Measurements from ENCODE around the gene NAPSA. TPM values are rescaled to one million over a fixed set of nuclear protein-coding genes. Genes with fewer than 3 reads are reported as not detected.
A peak's percentile ranks its signal among the peaks of the same experiment; 100 is the strongest.
"Not testable (repeated sequence)": the region's sequence is repeated elsewhere in the genome, so short reads cannot be mapped to it uniquely, and the experiment has no call there.

The NAPSA gene
- total and polyA plus RNA-seq, 7 experiments from 2014 or later: 0.72 to 8.2 (median 3.6) TPM

DNA sequence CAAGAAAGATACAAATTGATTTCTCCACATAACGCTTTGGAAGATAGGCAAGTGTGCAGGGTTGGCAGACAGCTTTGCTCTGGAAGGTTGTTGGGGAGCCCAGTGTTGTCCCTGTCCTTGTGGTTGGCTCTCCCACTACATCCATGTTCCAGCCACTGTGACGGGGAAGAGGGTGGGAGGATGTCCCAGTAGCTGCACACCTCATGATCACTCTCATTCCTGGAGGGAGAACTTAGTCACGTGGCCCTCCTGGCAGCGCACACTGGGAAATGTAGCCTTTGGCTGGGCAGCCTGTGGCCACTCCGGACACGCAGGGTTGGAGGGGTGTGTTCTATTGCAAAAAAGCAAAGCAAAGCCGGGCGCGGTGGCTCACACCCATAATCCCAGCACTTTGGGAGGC is 28.6 kb upstream of the NAPSA start:
- ATAC-seq: no peak
- H3K27me3 Mint-ChIP-seq: no peaks in the 10 kb centered on the region
- POLR2A ChIA-PET: no interaction called here

DNA sequence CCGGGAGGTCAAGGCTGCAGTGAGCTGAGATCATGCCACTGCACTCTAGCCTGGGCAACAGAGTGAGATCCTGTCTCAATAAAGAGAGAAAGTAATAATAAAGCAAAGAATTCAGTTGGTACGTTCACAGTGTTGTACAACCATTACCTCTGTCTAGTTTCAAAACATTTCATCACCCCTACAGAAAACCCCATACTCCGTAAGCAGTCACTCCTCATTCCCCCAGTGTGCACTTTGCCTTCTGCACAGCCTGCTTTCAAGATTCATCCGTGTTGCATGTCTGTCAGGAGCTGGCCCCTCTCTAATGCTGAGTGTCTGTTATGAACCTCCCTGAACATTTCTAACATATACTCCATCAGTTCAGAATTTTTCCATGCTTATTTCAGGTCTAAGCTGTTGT is 28.1 kb upstream of the NAPSA start:
- no peaks in the 10 kb centered on the region for H3K9me3 ChIP-seq (ENCODE audit: control insufficient read depth in 2 of 3, low read length in 3 of 3)
- peaks cover 0 to 7% (median 4%) of the 10 kb centered on the region in 7 donors for H3K4me1 Mint-ChIP-seq
- H3K36me3 Mint-ChIP-seq: peaks cover 3 to 30% (median 11%) of the 10 kb centered on the region in 5 donors
- no peaks in the 10 kb centered on the region for H3K36me3 ChIP-seq (ENCODE audit: control insufficient read depth in 2 of 3, insufficient read depth in 3 of 3, low read length in 3 of 3)
- DNase-seq (no peak), ATAC-seq (no peak)
- no peaks in the 10 kb centered on the region for H3K27me3 ChIP-seq (ENCODE audit: control insufficient read depth in 2 of 2, insufficient read depth in 2 of 2, low read length in 2 of 2)
- CTCF ChIA-PET: no interaction called here
- no peak overlapping the region for H3K4me3 ChIP-seq (ENCODE audit: low read length)
- H3K4me3 Mint-ChIP-seq: no peak overlapping the region
- POLR2A ChIA-PET: no interaction called here
- H3K9me3 Mint-ChIP-seq: no peaks in the 10 kb centered on the region
- intact Hi-C loops (cut with micrococcal nuclease): no loop called here
- H3K27me3 Mint-ChIP-seq: no peaks in the 10 kb centered on the region
- no peaks in the 10 kb centered on the region for H3K4me1 ChIP-seq (ENCODE audit: control insufficient read depth in 2 of 2, insufficient read depth in 2 of 2, low read length in 2 of 2)
- H3K27ac Mint-ChIP-seq: no peak overlapping the region
- H3K27ac ChIP-seq (ENCODE audit: low read depth, low read length): no peak overlapping the region

More for the DNA sequence above, 28.6 kb upstream of the NAPSA start:
- Mint-ChIP-seq H3K9me3 (no peaks in the 10 kb centered on the region), H3K4me1 (peaks cover 0 to 7% (median 4%) of the 10 kb centered on the region in 7 donors), H3K36me3 (peaks cover 4 to 30% (median 11%) of the 10 kb centered on the region in 5 donors), H3K27ac (no peak overlapping the region), H3K4me3 (no peak overlapping the region)
- Histone ChIP-seq H3K4me3 (ENCODE audit: low read length) (no peak overlapping the region), H3K9me3 (ENCODE audit: control insufficient read depth in 2 of 3, low read length in 3 of 3) (no peaks in the 10 kb centered on the region), H3K4me1 (ENCODE audit: control insufficient read depth in 2 of 2, insufficient read depth in 2 of 2, low read length in 2 of 2) (no peaks in the 10 kb centered on the region), H3K27me3 (ENCODE audit: control insufficient read depth in 2 of 2, insufficient read depth in 2 of 2, low read length in 2 of 2) (no peaks in the 10 kb centered on the region), H3K36me3 (ENCODE audit: control insufficient read depth in 2 of 3, insufficient read depth in 3 of 3, low read length in 3 of 3) (peaks cover 0 to 3% (median 0%) of the 10 kb centered on the region in 3 experiments), H3K27ac (ENCODE audit: low read depth, low read length) (no peak overlapping the region)
- CTCF ChIA-PET: no interaction called here
- DNase-seq: no peak
- intact Hi-C loops (cut with micrococcal nuclease): no loop called here

DNA sequence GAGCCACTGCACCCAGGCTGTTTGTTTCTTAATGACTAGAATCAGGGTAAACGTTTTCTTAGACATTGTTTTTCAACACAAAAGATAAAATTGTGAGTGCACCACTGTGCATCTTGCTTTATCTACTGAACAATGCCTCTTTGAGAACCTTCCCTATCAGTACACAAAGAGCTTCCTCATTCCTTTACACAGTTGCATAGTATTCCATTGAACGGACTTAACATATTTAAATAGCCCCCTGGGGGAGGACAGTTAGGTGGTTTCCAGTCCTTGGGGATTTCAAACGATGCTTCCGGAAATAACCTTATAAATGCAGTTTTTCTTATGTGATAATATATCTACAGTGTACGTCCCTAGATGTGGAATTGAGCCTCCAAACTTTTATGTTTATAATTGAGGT is 27.3 kb upstream of the NAPSA start:
- H3K4me1 ChIP-seq (ENCODE audit: control insufficient read depth in 2 of 2, insufficient read depth in 2 of 2, low read length in 2 of 2): no peaks in the 10 kb centered on the region
- Mint-ChIP-seq H3K4me1 (peaks cover 0 to 12% (median 5%) of the 10 kb centered on the region in 7 donors), H3K4me3 (no peak overlapping the region), H3K9me3 (no peaks in the 10 kb centered on the region), H3K27me3 (no peaks in the 10 kb centered on the region), H3K27ac (no peak overlapping the region), H3K36me3 (peaks cover 5 to 28% (median 14%) of the 10 kb centered on the region in 5 donors)
- CTCF ChIA-PET: no interaction called here
- intact Hi-C loops (cut with micrococcal nuclease): no loop called here
- peaks cover 0 to under 1% (median 0%) of the 10 kb centered on the region in 3 experiments for H3K36me3 ChIP-seq (ENCODE audit: control insufficient read depth in 2 of 3, insufficient read depth in 3 of 3, low read length in 3 of 3)
- H3K27ac ChIP-seq (ENCODE audit: low read depth, low read length): no peak overlapping the region
- no peaks in the 10 kb centered on the region for H3K9me3 ChIP-seq (ENCODE audit: control insufficient read depth in 2 of 3, low read length in 3 of 3)
- DNase-seq (no peak), ATAC-seq (no peak)
- POLR2A ChIA-PET: no interaction called here
- no peaks in the 10 kb centered on the region for H3K27me3 ChIP-seq (ENCODE audit: control insufficient read depth in 2 of 2, insufficient read depth in 2 of 2, low read length in 2 of 2)
- H3K4me3 ChIP-seq (ENCODE audit: low read length): no peak overlapping the region

DNA sequence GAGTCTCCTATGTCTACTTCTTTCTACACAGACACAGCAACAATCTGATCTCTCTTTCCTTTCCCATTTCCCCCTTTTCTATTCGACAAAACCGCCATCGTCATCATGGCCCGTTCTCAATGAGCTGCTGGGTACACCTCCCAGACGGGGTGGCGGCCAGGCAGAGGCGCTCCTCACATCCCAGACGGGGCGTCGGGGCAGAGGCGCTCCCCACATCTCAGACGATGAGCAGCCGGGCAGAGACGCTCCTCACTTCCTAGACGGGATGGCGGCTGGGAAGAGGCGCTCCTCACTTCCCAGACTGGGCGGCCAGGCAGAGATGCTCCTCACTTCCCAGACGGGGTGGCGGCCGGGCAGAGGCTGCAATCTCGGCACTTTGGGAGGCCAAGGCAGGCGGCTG is 25.5 kb upstream of the NAPSA start:
- H3K4me3 Mint-ChIP-seq; H3K36me3 ChIP-seq (ENCODE audit: control insufficient read depth in 2 of 3, insufficient read depth in 3 of 3, low read length in 3 of 3); H3K27me3 ChIP-seq (ENCODE audit: control insufficient read depth in 2 of 2, insufficient read depth in 2 of 2, low read length in 2 of 2); DNase-seq; H3K9me3 ChIP-seq (ENCODE audit: control insufficient read depth in 2 of 3, low read length in 3 of 3); H3K27ac ChIP-seq (ENCODE audit: low read depth, low read length); H3K9me3 Mint-ChIP-seq; H3K4me3 ChIP-seq (ENCODE audit: low read length); CTCF ChIA-PET; H3K4me1 ChIP-seq (ENCODE audit: control insufficient read depth in 2 of 2, insufficient read depth in 2 of 2, low read length in 2 of 2); ATAC-seq; H3K27ac Mint-ChIP-seq; H3K27me3 Mint-ChIP-seq; POLR2A ChIA-PET; intact Hi-C loops (cut with micrococcal nuclease): not testable (repeated sequence)
- Mint-ChIP-seq H3K4me1 (peaks cover under 1 to 15% (median 8%) of the 10 kb centered on the region in 7 donors), H3K36me3 (peaks cover 8 to 30% (median 14%) of the 10 kb centered on the region in 5 donors)

DNA sequence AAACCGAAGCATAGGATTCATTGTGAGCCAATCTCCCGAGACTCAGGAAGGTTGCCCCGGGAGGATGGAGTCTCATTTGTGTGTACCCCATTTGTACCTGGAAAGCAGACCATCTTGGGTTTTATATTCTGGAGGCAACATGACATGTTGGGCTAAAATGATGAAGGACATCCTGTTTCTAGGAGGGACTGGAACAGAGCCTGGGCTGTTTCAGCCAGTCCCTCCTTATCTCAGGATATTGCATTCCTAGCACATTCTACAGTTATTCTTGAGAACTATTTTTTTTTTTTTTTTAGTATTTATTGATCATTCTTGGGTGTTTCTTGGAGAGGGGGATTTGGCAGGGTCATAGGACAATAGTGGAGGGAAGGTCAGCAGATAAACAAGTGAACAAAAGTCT is 24.9 kb upstream of the NAPSA start:
- CTCF ChIA-PET; H3K27ac Mint-ChIP-seq; H3K4me3 Mint-ChIP-seq; ATAC-seq; H3K4me1 ChIP-seq (ENCODE audit: control insufficient read depth in 2 of 2, insufficient read depth in 2 of 2, low read length in 2 of 2); H3K4me3 ChIP-seq (ENCODE audit: low read length); H3K9me3 ChIP-seq (ENCODE audit: control insufficient read depth in 2 of 3, low read length in 3 of 3); H3K9me3 Mint-ChIP-seq; POLR2A ChIA-PET; H3K27ac ChIP-seq (ENCODE audit: low read depth, low read length); DNase-seq; H3K36me3 ChIP-seq (ENCODE audit: control insufficient read depth in 2 of 3, insufficient read depth in 3 of 3, low read length in 3 of 3); intact Hi-C loops (cut with micrococcal nuclease); H3K27me3 Mint-ChIP-seq; H3K27me3 ChIP-seq (ENCODE audit: control insufficient read depth in 2 of 2, insufficient read depth in 2 of 2, low read length in 2 of 2): not testable (repeated sequence)
- H3K4me1 Mint-ChIP-seq: peaks cover under 1 to 18% (median 9%) of the 10 kb centered on the region in 7 donors
- H3K36me3 Mint-ChIP-seq: peaks cover 5 to 30% (median 10%) of the 10 kb centered on the region in 5 donors

DNA sequence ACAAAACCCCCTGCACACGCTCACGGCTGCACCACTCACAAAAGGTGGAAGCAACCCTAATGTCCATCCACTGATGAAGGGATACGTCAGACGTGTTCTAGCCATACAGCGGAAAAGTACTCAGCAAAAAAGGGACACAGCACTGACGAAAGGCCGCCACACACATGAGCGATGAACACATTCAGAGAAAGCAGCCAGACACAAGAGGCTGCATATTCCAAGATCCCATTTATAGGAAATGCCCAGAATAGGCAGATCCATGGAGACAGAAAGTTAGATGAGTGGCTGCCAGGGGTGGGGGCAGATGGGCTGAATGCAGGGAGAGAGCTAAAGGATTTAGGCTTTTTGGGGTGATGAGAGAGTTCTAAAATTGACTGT is 22.4 kb upstream of the NAPSA start:
- Mint-ChIP-seq H3K9me3 (peaks cover 0 to 8% (median 0%) of the 10 kb centered on the region in 11 donors), H3K4me3 (peak overlapping the region in 1 of 10 donors; percentile 12), H3K27me3 (no peaks in the 10 kb centered on the region), H3K36me3 (peaks cover 0 to 20% (median 5%) of the 10 kb centered on the region in 5 donors), H3K27ac (peak overlapping the region in 2 of 9 donors; percentile 20 to 62), H3K4me1 (peaks cover 16 to 38% (median 31%) of the 10 kb centered on the region in 7 donors)
- Histone ChIP-seq H3K27me3 (ENCODE audit: control insufficient read depth in 2 of 2, insufficient read depth in 2 of 2, low read length in 2 of 2) (no peaks in the 10 kb centered on the region), H3K4me1 (ENCODE audit: control insufficient read depth in 2 of 2, insufficient read depth in 2 of 2, low read length in 2 of 2) (peaks cover 3 to 7% of the 10 kb centered on the region in 2 donors), H3K27ac (ENCODE audit: low read depth, low read length) (no peak overlapping the region), H3K4me3 (ENCODE audit: low read length) (no peak overlapping the region), H3K9me3 (ENCODE audit: control insufficient read depth in 2 of 3, low read length in 3 of 3) (no peaks in the 10 kb centered on the region), H3K36me3 (ENCODE audit: control insufficient read depth in 2 of 3, insufficient read depth in 3 of 3, low read length in 3 of 3) (peaks cover 0 to 10% (median 0%) of the 10 kb centered on the region in 3 experiments)
- ChIA-PET CTCF (no interaction called here), POLR2A (no interaction called here)
- intact Hi-C loops (cut with micrococcal nuclease): loop anchor here (10.0 kb wide), 2 partner anchors 337 to 977 kb away; partner anchors contain the start of genes CLDND2 (in 1 of the 2), CLEC11A (in 1 of the 2) and ETFB (in 1 of the 2)
- ATAC-seq (no peak), DNase-seq (no peak)

DNA sequence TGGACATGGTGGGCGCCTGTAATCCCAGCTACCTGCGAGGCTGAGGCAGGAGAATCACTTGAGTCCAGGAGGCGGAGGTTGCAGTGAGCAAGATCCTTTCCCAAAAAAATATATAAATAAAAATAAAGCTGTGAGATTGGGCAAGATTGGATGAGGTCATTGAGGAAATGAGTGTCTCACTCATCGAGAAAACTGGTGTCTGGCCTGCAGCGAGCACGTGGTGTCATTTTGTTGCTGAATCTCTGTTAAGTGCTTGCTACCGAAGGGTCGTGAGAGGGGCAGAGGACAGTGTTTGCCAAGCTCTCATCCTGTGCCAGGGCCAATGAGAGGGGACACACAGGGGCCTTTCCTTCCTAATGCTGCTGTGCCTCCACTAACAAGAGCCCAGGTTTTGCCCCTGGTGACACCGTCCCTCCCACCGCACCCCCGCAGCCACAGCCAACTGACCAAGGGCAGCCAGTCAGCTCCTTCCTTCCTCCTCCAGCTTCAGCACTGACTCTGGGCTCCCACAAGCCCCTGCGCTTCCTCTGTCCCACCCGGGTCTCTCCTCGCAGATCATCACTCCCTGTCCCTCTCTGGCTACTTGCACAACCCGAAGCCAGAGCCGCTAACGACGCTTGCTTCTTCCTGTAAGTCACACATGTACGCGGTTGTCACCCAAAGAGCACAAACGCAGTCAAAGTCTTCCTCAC is 21.9 kb upstream of the NAPSA start:
- H3K27me3 Mint-ChIP-seq: no peaks in the 10 kb centered on the region
- Histone ChIP-seq H3K27ac (ENCODE audit: low read depth, low read length) (no peak overlapping the region), H3K9me3 (ENCODE audit: control insufficient read depth in 2 of 3, low read length in 3 of 3) (no peaks in the 10 kb centered on the region), H3K4me1 (ENCODE audit: control insufficient read depth in 2 of 2, insufficient read depth in 2 of 2, low read length in 2 of 2) (peaks cover 3 to 7% of the 10 kb centered on the region in 2 donors), H3K4me3 (ENCODE audit: low read length) (no peak overlapping the region), H3K36me3 (ENCODE audit: control insufficient read depth in 2 of 3, insufficient read depth in 3 of 3, low read length in 3 of 3) (peaks cover 0 to 14% (median 0%) of the 10 kb centered on the region in 3 experiments), H3K27me3 (ENCODE audit: control insufficient read depth in 2 of 2, insufficient read depth in 2 of 2, low read length in 2 of 2) (no peaks in the 10 kb centered on the region)
- POLR2A ChIA-PET: no interaction called here
- CTCF ChIA-PET: no interaction called here
- H3K4me1 Mint-ChIP-seq: peaks cover 16 to 38% (median 31%) of the 10 kb centered on the region in 7 donors
- intact Hi-C loops (cut with micrococcal nuclease): loop anchor here (10.0 kb wide), 2 partner anchors 337 to 977 kb away; partner anchors contain the start of genes CLDND2 (in 1 of the 2), CLEC11A (in 1 of the 2) and ETFB (in 1 of the 2)
- H3K27ac Mint-ChIP-seq: peak overlapping the region in 3 of 9 donors; percentile 4 to 62 (median 38)
- DNase-seq (no peak), ATAC-seq (no peak)
- peak overlapping the region in 1 of 10 donors; percentile 12 for H3K4me3 Mint-ChIP-seq
- peaks cover 0 to 18% (median 5%) of the 10 kb centered on the region in 5 donors for H3K36me3 Mint-ChIP-seq
- peaks cover 0 to 8% (median 0%) of the 10 kb centered on the region in 11 donors for H3K9me3 Mint-ChIP-seq
